HepG2 (cell line): ENCODE measurements around the gene NR2C1. TPM values are rescaled to one million over a fixed set of nuclear protein-coding genes. Genes with fewer than 3 reads are reported as not detected.

ENCODE experiments used
- ARHGAP35 ChIP-seq: sonication (generic); formaldehyde crosslinking; IDR thresholded peaks from 2 replicates; pipeline ENCODE4 v1.9.0; 2022; ENCODE audit warnings: mild to moderate bottlenecking, inconsistent platforms, moderate library complexity, missing genetic modification reagents, borderline replicate concordance
- NONO ChIP-seq, 2 experiments: fragments of 450-650 bp in 1 of 2; sonication (generic) in 1 of 2; formaldehyde crosslinking in 1 of 2; IDR thresholded peaks in 1 of 2; conservative IDR thresholded peaks in 1 of 2; 2 replicates each; pipeline versions ENCODE4 v1.6.1 to v1.8.0; 2017 to 2022; ENCODE audit warnings: mild to moderate bottlenecking in 1 of 2, missing genetic modification reagents in 1 of 2, moderate library complexity in 1 of 2
- PAX8 ChIP-seq: sonication (generic); formaldehyde crosslinking; IDR thresholded peaks from 2 replicates; pipeline ENCODE4 v1.8.0; 2022; ENCODE audit warnings: mild to moderate bottlenecking, missing genetic modification reagents, borderline replicate concordance
- PHF20 ChIP-seq: sonication (generic); formaldehyde crosslinking; IDR thresholded peaks from 2 replicates; pipeline ENCODE4 v1.5.0; 2020; ENCODE audit warnings: mild to moderate bottlenecking, missing genetic modification reagents
- RXRB ChIP-seq: IDR thresholded peaks from 2 replicates; pipeline ENCODE4 v1.6.1; 2016; ENCODE audit warnings: borderline replicate concordance, missing genetic modification reagents, missing compliant biosample characterization
- STAG1 ChIP-seq: sonication (generic); formaldehyde crosslinking; IDR thresholded peaks from 2 replicates; pipeline ENCODE4 v1.4.0; 2020; ENCODE audit warnings: missing genetic modification reagents
- ZFP36L1 ChIP-seq: sonication (generic); formaldehyde crosslinking; IDR thresholded peaks from 2 replicates; pipeline ENCODE4 v1.8.0; 2022; ENCODE audit warnings: mild to moderate bottlenecking, missing genetic modification reagents, moderate library complexity
- ZFX ChIP-seq: sonication (generic); formaldehyde crosslinking; IDR thresholded peaks from 2 replicates; pipeline ENCODE4 v1.4.0; 2020; ENCODE audit warnings: mild to moderate bottlenecking, low read depth, missing genetic modification reagents, moderate library complexity
- ZNF292 ChIP-seq: sonication (generic); formaldehyde crosslinking; IDR thresholded peaks from 2 replicates; pipeline ENCODE4 v1.8.1; 2022; ENCODE audit warnings: mild to moderate bottlenecking, low read depth, missing genetic modification reagents, borderline replicate concordance
- ZNF317 ChIP-seq: sonication (generic); formaldehyde crosslinking; IDR thresholded peaks from 2 replicates; pipeline ENCODE4 v1.5.0; 2020; ENCODE audit warnings: mild to moderate bottlenecking, missing genetic modification reagents
- ZNF333 ChIP-seq: sonication (generic); formaldehyde crosslinking; IDR thresholded peaks from 2 replicates; pipeline ENCODE4 v1.4.0; 2020; ENCODE audit warnings: mild to moderate bottlenecking, missing genetic modification reagents, borderline replicate concordance
- ZNF547 ChIP-seq: sonication (generic); formaldehyde crosslinking; IDR thresholded peaks from 2 replicates; pipeline ENCODE4 v1.5.1; 2020; ENCODE audit warnings: mild to moderate bottlenecking, missing genetic modification reagents
- ZNF761 ChIP-seq: sonication (generic); formaldehyde crosslinking; conservative IDR thresholded peaks from 2 replicates; pipeline ENCODE4 v1.4.0; 2020; ENCODE audit warnings: mild to moderate bottlenecking, missing genetic modification reagents
- ZNF841 ChIP-seq: sonication (generic); formaldehyde crosslinking; IDR thresholded peaks from 2 replicates; pipeline ENCODE4 v1.8.1; 2023; ENCODE audit warnings: missing genetic modification reagents, borderline replicate concordance
- ZNF883 ChIP-seq: sonication (generic); formaldehyde crosslinking; IDR thresholded peaks from 2 replicates; pipeline ENCODE4 v1.5.1; 2020; ENCODE audit warnings: mild to moderate bottlenecking, missing genetic modification reagents; ENCODE audit errors: not compliant biosample characterization
- ZSCAN21 ChIP-seq: sonication (generic); formaldehyde crosslinking; IDR thresholded peaks from 2 replicates; pipeline ENCODE4 v1.8.0; 2022; ENCODE audit warnings: mild to moderate bottlenecking, missing genetic modification reagents, moderate library complexity, borderline replicate concordance
- polyA plus RNA-seq, 8 experiments: library from polyadenylated mRNA; depleted of rRNA in 3 of 8; stranded (reverse) in 7 of 8; unstranded in 1 of 8; fragments of >200 nt; fragmentation: Illumina TruSeq in 4 of 8; extraction: Trizol in 4 of 8; gene quantifications; 2 replicates each; pipeline versions ENCODE4 v1.2.1 to v1.2.3, GENCODE V29; 2011 to 2016; ENCODE audit warnings: low read depth in 4 of 8, missing spikeins in 1 of 8, mixed read lengths in 1 of 8; ENCODE audit not compliant: insufficient read depth in 1 of 8
- total RNA-seq, 5 experiments: library from RNA; depleted of rRNA; stranded (reverse); fragments of >200 nt; fragmentation: Illumina TruSeq; extraction: Trizol; gene quantifications; 2 replicates each; pipeline ENCODE4 v1.2.3, GENCODE V29; 2016; ENCODE audit warnings: low read depth in 1 of 5
- TF ChIP-seq, protein P1 (sequence below): sonication (generic); formaldehyde crosslinking; IDR thresholded peaks from 2 replicates; pipeline ENCODE4 v1.5.0; 2020; ENCODE audit warnings: mild to moderate bottlenecking, missing genetic modification reagents
- TF ChIP-seq, protein P2 (sequence below): sonication (generic); formaldehyde crosslinking; IDR thresholded peaks from 2 replicates; pipeline ENCODE4 v1.5.0; 2020; ENCODE audit warnings: mild to moderate bottlenecking, missing genetic modification reagents, borderline replicate concordance
- TF ChIP-seq, protein P3 (sequence below): sonication (generic); formaldehyde crosslinking; IDR thresholded peaks from 2 replicates; pipeline ENCODE4 v1.4.0; 2020; ENCODE audit warnings: missing genetic modification reagents, borderline replicate concordance

Gene NR2C1
- total and polyA plus RNA-seq, 2 of the 13 experiments (the other 11 are each of a cell fraction or from before 2014, with no cell fraction given), result 38.0 to 70.8 TPM

GRCh38 chr12:95072900-95073697 lies at the start of gene NR2C1 (continued):
- TF ChIP-seq ZNF292 (CRISPR knock-in tag) (no peak; the same call in 1 of the 2 replicates), RXRB (peak; percentile 63), PHF20 (CRISPR knock-in tag) (peak; percentile 68), STAG1 (CRISPR knock-in tag) (peak; percentile 48; the same call in 1 of the 2 replicates), ZFX (CRISPR knock-in tag) (peak; percentile 76), ZNF883 (CRISPR knock-in tag) (peak; percentile 36), ZFP36L1 (peak; percentile 93; the same call in 1 of the 2 replicates), PAX8 (CRISPR knock-in tag) (0 out of 2 replicates have a peak, but pooled peaks have one; percentile 16), ZNF547 (CRISPR knock-in tag) (peak; percentile 40; the same call in 1 of the 2 replicates), ZNF317 (CRISPR knock-in tag) (peak; percentile 50; the same call in 1 of the 2 replicates), ZSCAN21 (peak; percentile 66; the same call in 1 of the 2 replicates), ZNF333 (CRISPR knock-in tag) (peak; percentile 82), ARHGAP35 (CRISPR knock-in tag) (peak; percentile 64; the same call in 1 of the 2 replicates), NONO (IDR thresholded peaks at IDR 0.05) (no peak), NONO (CRISPR knock-in tag; conservative IDR thresholded peaks at IDR 0.05) (peak; percentile 76), ZNF761 (CRISPR knock-in tag) (peak; percentile 67; the same call in 1 of the 2 replicates), ZNF841 (CRISPR knock-in tag) (no peak)
- TF ChIP-seq, protein P1, sequence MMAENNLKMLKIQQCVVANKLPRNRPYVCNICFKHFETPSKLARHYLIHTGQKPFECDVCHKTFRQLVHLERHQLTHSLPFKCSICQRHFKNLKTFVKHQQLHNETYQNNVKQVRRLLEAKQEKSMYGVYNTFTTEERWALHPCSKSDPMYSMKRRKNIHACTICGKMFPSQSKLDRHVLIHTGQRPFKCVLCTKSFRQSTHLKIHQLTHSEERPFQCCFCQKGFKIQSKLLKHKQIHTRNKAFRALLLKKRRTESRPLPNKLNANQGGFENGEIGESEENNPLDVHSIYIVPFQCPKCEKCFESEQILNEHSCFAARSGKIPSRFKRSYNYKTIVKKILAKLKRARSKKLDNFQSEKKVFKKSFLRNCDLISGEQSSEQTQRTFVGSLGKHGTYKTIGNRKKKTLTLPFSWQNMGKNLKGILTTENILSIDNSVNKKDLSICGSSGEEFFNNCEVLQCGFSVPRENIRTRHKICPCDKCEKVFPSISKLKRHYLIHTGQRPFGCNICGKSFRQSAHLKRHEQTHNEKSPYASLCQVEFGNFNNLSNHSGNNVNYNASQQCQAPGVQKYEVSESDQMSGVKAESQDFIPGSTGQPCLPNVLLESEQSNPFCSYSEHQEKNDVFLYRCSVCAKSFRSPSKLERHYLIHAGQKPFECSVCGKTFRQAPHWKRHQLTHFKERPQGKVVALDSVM, result peak; percentile 11; the same call in 1 of the 2 replicates
- TF ChIP-seq, protein P2, sequence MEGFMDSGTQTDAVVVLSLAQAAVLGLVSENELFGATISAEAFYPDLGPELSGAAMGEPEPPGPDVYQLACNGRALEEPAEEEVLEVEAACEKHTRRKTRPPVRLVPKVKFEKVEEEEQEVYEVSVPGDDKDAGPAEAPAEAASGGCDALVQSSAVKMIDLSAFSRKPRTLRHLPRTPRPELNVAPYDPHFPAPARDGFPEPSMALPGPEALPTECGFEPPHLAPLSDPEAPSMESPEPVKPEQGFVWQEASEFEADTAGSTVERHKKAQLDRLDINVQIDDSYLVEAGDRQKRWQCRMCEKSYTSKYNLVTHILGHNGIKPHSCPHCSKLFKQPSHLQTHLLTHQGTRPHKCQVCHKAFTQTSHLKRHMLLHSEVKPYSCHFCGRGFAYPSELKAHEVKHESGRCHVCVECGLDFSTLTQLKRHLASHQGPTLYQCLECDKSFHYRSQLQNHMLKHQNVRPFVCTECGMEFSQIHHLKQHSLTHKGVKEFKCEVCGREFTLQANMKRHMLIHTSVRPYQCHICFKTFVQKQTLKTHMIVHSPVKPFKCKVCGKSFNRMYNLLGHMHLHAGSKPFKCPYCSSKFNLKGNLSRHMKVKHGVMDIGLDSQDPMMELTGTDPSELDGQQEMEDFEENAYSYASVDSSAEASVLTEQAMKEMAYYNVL (CRISPR knock-in tag), result 0 out of 2 replicates have a peak, but pooled peaks have one; percentile 6
- TF ChIP-seq, protein P3, sequence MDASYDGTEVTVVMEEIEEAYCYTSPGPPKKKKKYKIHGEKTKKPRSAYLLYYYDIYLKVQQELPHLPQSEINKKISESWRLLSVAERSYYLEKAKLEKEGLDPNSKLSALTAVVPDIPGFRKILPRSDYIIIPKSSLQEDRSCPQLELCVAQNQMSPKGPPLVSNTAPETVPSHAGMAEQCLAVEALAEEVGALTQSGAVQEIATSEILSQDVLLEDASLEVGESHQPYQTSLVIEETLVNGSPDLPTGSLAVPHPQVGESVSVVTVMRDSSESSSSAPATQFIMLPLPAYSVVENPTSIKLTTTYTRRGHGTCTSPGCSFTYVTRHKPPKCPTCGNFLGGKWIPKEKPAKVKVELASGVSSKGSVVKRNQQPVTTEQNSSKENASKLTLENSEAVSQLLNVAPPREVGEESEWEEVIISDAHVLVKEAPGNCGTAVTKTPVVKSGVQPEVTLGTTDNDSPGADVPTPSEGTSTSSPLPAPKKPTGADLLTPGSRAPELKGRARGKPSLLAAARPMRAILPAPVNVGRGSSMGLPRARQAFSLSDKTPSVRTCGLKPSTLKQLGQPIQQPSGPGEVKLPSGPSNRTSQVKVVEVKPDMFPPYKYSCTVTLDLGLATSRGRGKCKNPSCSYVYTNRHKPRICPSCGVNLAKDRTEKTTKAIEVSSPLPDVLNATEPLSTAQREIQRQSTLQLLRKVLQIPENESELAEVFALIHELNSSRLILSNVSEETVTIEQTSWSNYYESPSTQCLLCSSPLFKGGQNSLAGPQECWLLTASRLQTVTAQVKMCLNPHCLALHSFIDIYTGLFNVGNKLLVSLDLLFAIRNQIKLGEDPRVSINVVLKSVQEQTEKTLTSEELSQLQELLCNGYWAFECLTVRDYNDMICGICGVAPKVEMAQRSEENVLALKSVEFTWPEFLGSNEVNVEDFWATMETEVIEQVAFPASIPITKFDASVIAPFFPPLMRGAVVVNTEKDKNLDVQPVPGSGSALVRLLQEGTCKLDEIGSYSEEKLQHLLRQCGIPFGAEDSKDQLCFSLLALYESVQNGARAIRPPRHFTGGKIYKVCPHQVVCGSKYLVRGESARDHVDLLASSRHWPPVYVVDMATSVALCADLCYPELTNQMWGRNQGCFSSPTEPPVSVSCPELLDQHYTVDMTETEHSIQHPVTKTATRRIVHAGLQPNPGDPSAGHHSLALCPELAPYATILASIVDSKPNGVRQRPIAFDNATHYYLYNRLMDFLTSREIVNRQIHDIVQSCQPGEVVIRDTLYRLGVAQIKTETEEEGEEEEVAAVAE, result no peak
